Endothelial cell (in vitro differentiated cells): Measurements from ENCODE around the gene EFNA5. TPM values are rescaled to one million over a fixed set of nuclear protein-coding genes. Genes with fewer than 3 reads are reported as not detected.
A peak's percentile ranks its signal among the peaks of the same experiment; 100 is the strongest.

Experiments used
- DNase-seq: peaks from one replicate; pipeline ENCODE4 v3.0.0; 2021; ENCODE audit warnings: low spot score
- H3K27ac Mint-ChIP-seq: one replicate; pipeline ENCODE4 v1.8.0; 2021; ENCODE audit warnings: mixed read lengths, inconsistent platforms; ENCODE audit not compliant: unreplicated experiment
- H3K27me3 Mint-ChIP-seq: one replicate; pipeline ENCODE4 v1.8.0; 2021; ENCODE audit warnings: mild to moderate bottlenecking, moderate library complexity, mixed read lengths, inconsistent platforms; ENCODE audit not compliant: unreplicated experiment
- H3K36me3 Mint-ChIP-seq: one replicate; pipeline ENCODE4 v1.8.0; 2021; ENCODE audit warnings: mild to moderate bottlenecking, low read depth, mixed read lengths, inconsistent platforms; ENCODE audit not compliant: unreplicated experiment
- H3K4me1 Mint-ChIP-seq: one replicate; pipeline ENCODE4 v1.8.0; 2021; ENCODE audit warnings: mild to moderate bottlenecking, mixed read lengths, inconsistent platforms; ENCODE audit not compliant: unreplicated experiment
- H3K4me3 Mint-ChIP-seq: one replicate; pipeline ENCODE4 v1.8.0; 2021; ENCODE audit warnings: mild to moderate bottlenecking, mixed read lengths, inconsistent platforms; ENCODE audit not compliant: unreplicated experiment
- H3K9me3 Mint-ChIP-seq: one replicate; pipeline ENCODE4 v1.8.0; 2021; ENCODE audit warnings: mixed read lengths, inconsistent platforms; ENCODE audit not compliant: unreplicated experiment
- CTCF ChIP-seq: fragments of 200-600 bp; sonication (generic); IDR thresholded peaks from one replicate; pipeline ENCODE4 v1.5.0; 2021; ENCODE audit warnings: antibody characterized with exemption; ENCODE audit not compliant: unreplicated experiment
- total RNA-seq: library from RNA; stranded (reverse); fragmentation: NEBNext Ultra II Directional; extraction: Animal tissue kit (Norgen Biotek cat#: 25700); gene quantifications from one replicate; pipeline ENCODE4 v1.2.1, GENCODE V29; 2021; ENCODE audit not compliant: unreplicated experiment

EFNA5 gene
- total RNA-seq, 1 donor from 2014 or later, result 8.8 TPM

GRCh38 chr5:107449369-107449768 lies 221.4 kb downstream of the EFNA5 start:
- no peak for TF ChIP-seq CTCF
- Mint-ChIP-seq H3K27ac (peak overlapping the region; percentile 48), H3K4me3 (no peak overlapping the region)

GRCh38 chr5:107447587-107447986 lies 223.2 kb downstream of the EFNA5 start:
- no peak for DNase-seq
- no peak overlapping the region for H3K4me3 Mint-ChIP-seq
- no peak for TF ChIP-seq CTCF
- no peaks in the 10 kb centered on the region for H3K27me3 Mint-ChIP-seq
- H3K36me3 Mint-ChIP-seq, result no peaks in the 10 kb centered on the region
- no peaks in the 10 kb centered on the region for H3K9me3 Mint-ChIP-seq
- H3K27ac Mint-ChIP-seq, result no peak overlapping the region
- peaks cover 2% of the 10 kb centered on the region for H3K4me1 Mint-ChIP-seq

More at GRCh38 chr5:107449369-107449768, 221.4 kb downstream of the EFNA5 start:
- no peak for DNase-seq
- H3K9me3 Mint-ChIP-seq, result no peaks in the 10 kb centered on the region
- H3K4me1 Mint-ChIP-seq, result no peaks in the 10 kb centered on the region
- no peaks in the 10 kb centered on the region for H3K36me3 Mint-ChIP-seq
- no peaks in the 10 kb centered on the region for H3K27me3 Mint-ChIP-seq

- no peak for DNase-seq
- no peak overlapping the region for H3K4me3 Mint-ChIP-seq
- H3K27ac Mint-ChIP-seq, result no peak overlapping the region
- no peaks in the 10 kb centered on the region for H3K27me3 Mint-ChIP-seq
- H3K36me3 Mint-ChIP-seq, result no peaks in the 10 kb centered on the region
- TF ChIP-seq CTCF, result no peak
- H3K9me3 Mint-ChIP-seq, result no peaks in the 10 kb centered on the region
- H3K4me1 Mint-ChIP-seq, result peaks cover 2% of the 10 kb centered on the region
Observed at GRCh38 chr5:107446972-107447371, 223.8 kb downstream of the EFNA5 start.

- peaks cover 2% of the 10 kb centered on the region for H3K4me1 Mint-ChIP-seq
- H3K9me3 Mint-ChIP-seq, result no peaks in the 10 kb centered on the region
- H3K27me3 Mint-ChIP-seq, result no peaks in the 10 kb centered on the region
- no peaks in the 10 kb centered on the region for H3K36me3 Mint-ChIP-seq
- TF ChIP-seq CTCF, result no peak
- H3K4me3 Mint-ChIP-seq, result no peak overlapping the region
- DNase-seq, result no peak
- no peak overlapping the region for H3K27ac Mint-ChIP-seq
Observed at GRCh38 chr5:107444300-107444699, 226.4 kb downstream of the EFNA5 start.

GRCh38 chr5:107443897-107444296 lies 226.8 kb downstream of the EFNA5 start:
- Mint-ChIP-seq H3K4me1 (peaks cover 2% of the 10 kb centered on the region), H3K27me3 (no peaks in the 10 kb centered on the region), H3K4me3 (no peak overlapping the region), H3K9me3 (no peaks in the 10 kb centered on the region), H3K27ac (no peak overlapping the region), H3K36me3 (no peaks in the 10 kb centered on the region)
- DNase-seq, result no peak
- TF ChIP-seq CTCF, result no peak
